Measurements from ENCODE around the gene RRM2.
A peak's percentile ranks its signal among the peaks of the same experiment; 100 is the strongest.
"Not testable (repeated sequence)": the region's sequence is repeated elsewhere in the genome, so short reads cannot be mapped to it uniquely, and the experiment has no call there.

RRM2 gene

GRCh38 chr2:10083692-10084211 lies 38.8 kb upstream of the RRM2 start:
- H3K4me1 Mint-ChIP-seq, result peaks cover 14% of the 10 kb centered on the region

GRCh38 chr2:10084223-10084865 lies 38.2 kb upstream of the RRM2 start:
- CTCF ChIA-PET, result interaction anchor here (1.8 to 6.5 kb wide), 3 partner anchors 11 to 14 kb away, joined by 6 to 41 read pairs (median 11); no protein-coding TSS in a partner anchor
- Mint-ChIP-seq H3K4me3 (no peak overlapping the region), H3K4me1 (peaks cover 9% of the 10 kb centered on the region), H3K9me3 (no peaks in the 10 kb centered on the region), H3K27me3 (peaks cover 91% of the 10 kb centered on the region), H3K27ac (no peak overlapping the region), H3K36me3 (no peaks in the 10 kb centered on the region)
- no peak for DNase-seq

More at GRCh38 chr2:10083692-10084211, 38.8 kb upstream of the RRM2 start:
- CTCF ChIA-PET, result interaction anchor here (1.0 to 6.5 kb wide), 3 partner anchors 11 to 34 kb away, joined by 3 to 41 read pairs (median 8); no protein-coding TSS in a partner anchor
- peaks cover 91% of the 10 kb centered on the region for H3K27me3 Mint-ChIP-seq
- H3K27ac Mint-ChIP-seq, result no peak overlapping the region
- DNase-seq, result no peak
- H3K9me3 Mint-ChIP-seq, result no peaks in the 10 kb centered on the region
- H3K36me3 Mint-ChIP-seq, result no peaks in the 10 kb centered on the region
- no peak overlapping the region for H3K4me3 Mint-ChIP-seq

GRCh38 chr2:10085043-10085667 lies 37.4 kb upstream of the RRM2 start:
- no peak for DNase-seq
- H3K4me1 Mint-ChIP-seq, result peaks cover 9% of the 10 kb centered on the region
- no peak overlapping the region for H3K4me3 Mint-ChIP-seq
- no peak overlapping the region for H3K27ac Mint-ChIP-seq
- CTCF ChIA-PET, result interaction anchor here (1.8 to 6.5 kb wide), 3 partner anchors 12 to 15 kb away, joined by 6 to 41 read pairs (median 11); no protein-coding TSS in a partner anchor
- H3K9me3 Mint-ChIP-seq, result no peaks in the 10 kb centered on the region
- peaks cover 99% of the 10 kb centered on the region for H3K27me3 Mint-ChIP-seq
- no peaks in the 10 kb centered on the region for H3K36me3 Mint-ChIP-seq

GRCh38 chr2:10085668-10086059 lies 36.9 kb upstream of the RRM2 start:
- Mint-ChIP-seq H3K4me3 (no peak overlapping the region), H3K27me3 (peaks cover 100% of the 10 kb centered on the region), H3K9me3 (no peaks in the 10 kb centered on the region), H3K27ac (no peak overlapping the region), H3K4me1 (peaks cover 9% of the 10 kb centered on the region), H3K36me3 (no peaks in the 10 kb centered on the region)
- DNase-seq, result no peak
- CTCF ChIA-PET, result interaction anchor here (1.8 to 6.5 kb wide), 3 partner anchors 12 to 15 kb away, joined by 6 to 41 read pairs (median 11); no protein-coding TSS in a partner anchor

- Mint-ChIP-seq H3K4me3 (no peak overlapping the region), H3K9me3 (peaks cover under 1% of the 10 kb centered on the region), H3K36me3 (peaks cover 1% of the 10 kb centered on the region), H3K4me1 (peaks cover 7% of the 10 kb centered on the region), H3K27ac (no peak overlapping the region), H3K27me3 (peaks cover 100% of the 10 kb centered on the region)
- no peak for DNase-seq
- CTCF ChIA-PET, result interaction anchor here (1.5 to 6.5 kb wide), 2 partner anchors 9 to 14 kb away, joined by 5 to 41 read pairs; no protein-coding TSS in a partner anchor
Measured at GRCh38 chr2:10086950-10087349, 35.6 kb upstream of the RRM2 start.

GRCh38 chr2:10087360-10087759 lies 35.2 kb upstream of the RRM2 start:
- H3K36me3 Mint-ChIP-seq, result peaks cover 5% of the 10 kb centered on the region
- no peak overlapping the region for H3K4me3 Mint-ChIP-seq
- H3K27me3 Mint-ChIP-seq, result peaks cover 100% of the 10 kb centered on the region
- H3K9me3 Mint-ChIP-seq, result peaks cover 4% of the 10 kb centered on the region
- no peak for DNase-seq
- H3K27ac Mint-ChIP-seq, result no peak overlapping the region
- H3K4me1 Mint-ChIP-seq, result peaks cover 11% of the 10 kb centered on the region
- CTCF ChIA-PET, result interaction anchor here (1.5 to 6.5 kb wide), 2 partner anchors 9 to 14 kb away, joined by 5 to 41 read pairs; no protein-coding TSS in a partner anchor

GRCh38 chr2:10089565-10090190 lies 32.9 kb upstream of the RRM2 start:
- Mint-ChIP-seq H3K36me3 (peaks cover 5% of the 10 kb centered on the region), H3K27me3 (peaks cover 100% of the 10 kb centered on the region), H3K4me3 (no peak overlapping the region), H3K27ac (no peak overlapping the region), H3K4me1 (peaks cover 13% of the 10 kb centered on the region), H3K9me3 (peaks cover 4% of the 10 kb centered on the region)
- DNase-seq, result no peak
- CTCF ChIA-PET, result interaction anchor here (1.1 to 5.1 kb wide), 3 partner anchors 9 to 19 kb away, joined by 3 to 48 read pairs (median 4); no protein-coding TSS in a partner anchor

- CTCF ChIA-PET, result interaction anchor here (1.0 to 5.1 kb wide), 4 partner anchors 15 to 344 kb away, joined by 3 to 48 read pairs (median 5); no protein-coding TSS in a partner anchor
- H3K27ac Mint-ChIP-seq, result no peak overlapping the region
- peaks cover 4% of the 10 kb centered on the region for H3K9me3 Mint-ChIP-seq
- peaks cover 13% of the 10 kb centered on the region for H3K4me1 Mint-ChIP-seq
- H3K27me3 Mint-ChIP-seq, result peaks cover 99% of the 10 kb centered on the region
- DNase-seq, result peak; percentile 47
- peak overlapping the region; percentile 40 for H3K4me3 Mint-ChIP-seq
- H3K36me3 Mint-ChIP-seq, result peaks cover 5% of the 10 kb centered on the region
Measured at GRCh38 chr2:10091182-10091888, 31.2 kb upstream of the RRM2 start.

- Mint-ChIP-seq H3K27me3 (peaks cover 97% of the 10 kb centered on the region), H3K4me1 (peaks cover 13% of the 10 kb centered on the region)
- CTCF ChIA-PET, result interaction anchor here (0.6 to 5.1 kb wide), 5 partner anchors 15 to 343 kb away, joined by 3 to 48 read pairs (median 4); no protein-coding TSS in a partner anchor
- not testable (repeated sequence) for H3K36me3 Mint-ChIP-seq, DNase-seq, H3K27ac Mint-ChIP-seq, H3K9me3 Mint-ChIP-seq, H3K4me3 Mint-ChIP-seq
Measured at GRCh38 chr2:10091889-10092244, 30.7 kb upstream of the RRM2 start.

GRCh38 chr2:10094271-10094814 lies 28.2 kb upstream of the RRM2 start:
- Mint-ChIP-seq H3K36me3 (peaks cover 5% of the 10 kb centered on the region), H3K27ac (no peak overlapping the region), H3K27me3 (peaks cover 90% of the 10 kb centered on the region), H3K4me3 (no peak overlapping the region), H3K9me3 (peaks cover 4% of the 10 kb centered on the region), H3K4me1 (peaks cover 18% of the 10 kb centered on the region)
- DNase-seq, result no peak
- CTCF ChIA-PET, result interaction anchor here (0.6 to 5.1 kb wide), 5 partner anchors 21 to 341 kb away, joined by 3 to 83 read pairs (median 3); no protein-coding TSS in a partner anchor

- Mint-ChIP-seq H3K4me1 (peaks cover 18% of the 10 kb centered on the region), H3K4me3 (no peak overlapping the region), H3K9me3 (peaks cover 4% of the 10 kb centered on the region), H3K36me3 (peaks cover 5% of the 10 kb centered on the region), H3K27me3 (peaks cover 90% of the 10 kb centered on the region), H3K27ac (no peak overlapping the region)
- CTCF ChIA-PET, result interaction anchor here (0.6 to 5.1 kb wide), 6 partner anchors 12 to 340 kb away, joined by 3 to 83 read pairs (median 6); no protein-coding TSS in a partner anchor
- no peak for DNase-seq
Measured at GRCh38 chr2:10095175-10095574, 27.4 kb upstream of the RRM2 start.

GRCh38 chr2:10096641-10097040 lies 25.9 kb upstream of the RRM2 start:
- Mint-ChIP-seq H3K4me1 (peaks cover 12% of the 10 kb centered on the region), H3K27ac (no peak overlapping the region), H3K9me3 (peaks cover 4% of the 10 kb centered on the region), H3K4me3 (no peak overlapping the region), H3K36me3 (peaks cover 5% of the 10 kb centered on the region), H3K27me3 (peaks cover 81% of the 10 kb centered on the region)
- DNase-seq, result no peak
- CTCF ChIA-PET, result interaction anchor here (0.5 to 5.1 kb wide), 19 partner anchors 8 to 334 kb away, joined by 3 to 83 read pairs (median 5); partner anchors contain the start of gene CYS1

Measured in activated naive CD4-positive, alpha-beta T cell treated with anti-CD3 and anti-CD28 coated beads, Interleukin-2, amount 10 ng/mL, durations not matched to agents 7 days and 5 days (primary cell).